8988T (cell line): ENCODE data around the gene TMEM61.
"Not testable (repeated sequence)": the region's sequence is repeated elsewhere in the genome, so short reads cannot be mapped to it uniquely, and the experiment has no call there.

Experiments
- DNase-seq: peaks from one replicate; pipeline ENCODE4 v3.0.0; 2011

TMEM61 gene

DNA sequence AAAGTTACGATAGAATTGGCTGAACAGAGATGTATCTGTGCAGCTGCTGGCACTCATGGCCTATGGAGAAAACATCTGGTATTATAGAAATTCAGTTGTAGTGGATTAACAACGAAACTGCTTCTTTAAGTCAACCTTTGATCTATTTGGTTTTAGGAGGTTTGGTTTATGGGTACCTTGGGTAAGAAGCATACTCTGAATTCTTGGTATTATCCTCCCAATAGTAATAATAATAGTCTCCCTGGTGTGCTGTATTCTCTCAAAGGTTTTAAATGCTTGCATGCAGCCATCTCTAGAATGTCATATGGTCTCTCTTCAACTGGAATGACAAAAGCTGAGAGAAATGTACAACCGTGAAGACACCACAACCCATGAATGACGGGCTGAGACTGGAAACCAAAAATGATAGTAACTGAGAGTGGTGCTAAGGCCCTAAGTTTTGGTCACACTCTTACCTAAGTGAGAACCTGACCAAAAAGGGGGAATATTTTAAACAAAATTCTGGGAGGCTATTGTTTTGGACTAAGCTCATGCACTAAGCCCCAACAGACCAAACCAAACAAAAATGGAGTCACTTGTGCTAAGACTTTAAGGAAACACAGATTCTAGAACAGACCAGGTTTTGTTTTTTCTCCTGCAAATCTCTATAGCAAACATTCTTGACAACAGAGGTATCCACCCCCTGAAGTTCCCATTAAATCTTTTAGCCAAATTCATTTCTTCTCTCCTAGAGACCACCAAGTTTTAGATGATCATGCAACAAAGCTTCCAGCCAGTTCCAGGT is 17.6 kb upstream of the TMEM61 start:
- DNase-seq: no peak

DNA sequence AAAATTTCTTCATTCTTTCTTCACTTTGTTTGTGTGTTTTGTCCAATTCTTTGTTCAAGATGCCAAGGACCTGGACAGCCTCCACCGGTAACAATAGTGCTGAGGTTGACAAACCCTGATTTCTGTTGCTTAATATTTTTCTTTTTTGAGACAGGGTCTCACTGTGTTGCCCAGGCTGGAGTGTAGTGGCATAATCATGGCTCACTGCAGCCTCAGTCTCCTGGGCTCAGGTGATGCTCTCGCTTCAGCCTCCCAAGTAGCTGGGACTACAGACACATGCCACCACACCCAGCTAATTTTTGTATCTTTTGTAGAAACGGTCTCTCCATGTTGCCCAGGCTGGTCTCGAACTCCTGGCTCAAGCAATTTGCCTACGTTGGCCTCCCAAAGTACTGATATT is 16.6 kb upstream of the TMEM61 start:
- not testable (repeated sequence) for DNase-seq

- DNase-seq: no peak
These were observed 14.6 kb upstream of the TMEM61 start for GRCh38 chr1:54965624-54966340.

DNA sequence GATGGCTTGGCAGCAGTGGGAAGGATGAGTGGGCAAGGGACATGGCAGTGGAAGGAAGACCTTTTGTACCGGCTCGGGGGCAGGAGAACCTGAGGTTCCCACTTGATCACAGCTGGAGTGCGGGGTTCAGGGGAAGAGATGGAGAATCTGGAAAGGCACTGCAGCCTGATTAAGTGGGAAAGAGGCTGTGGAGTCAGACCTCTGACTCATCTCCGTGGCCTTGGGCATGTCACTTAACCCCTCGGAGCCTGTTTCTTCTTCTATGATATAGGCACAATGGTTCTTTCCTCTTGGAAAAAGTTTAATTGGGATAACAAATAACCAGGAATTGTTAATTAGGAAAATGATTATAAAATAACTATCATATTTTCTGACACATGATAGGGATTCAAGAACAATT is 13.1 kb upstream of the TMEM61 start:
- DNase-seq: no peak

DNA sequence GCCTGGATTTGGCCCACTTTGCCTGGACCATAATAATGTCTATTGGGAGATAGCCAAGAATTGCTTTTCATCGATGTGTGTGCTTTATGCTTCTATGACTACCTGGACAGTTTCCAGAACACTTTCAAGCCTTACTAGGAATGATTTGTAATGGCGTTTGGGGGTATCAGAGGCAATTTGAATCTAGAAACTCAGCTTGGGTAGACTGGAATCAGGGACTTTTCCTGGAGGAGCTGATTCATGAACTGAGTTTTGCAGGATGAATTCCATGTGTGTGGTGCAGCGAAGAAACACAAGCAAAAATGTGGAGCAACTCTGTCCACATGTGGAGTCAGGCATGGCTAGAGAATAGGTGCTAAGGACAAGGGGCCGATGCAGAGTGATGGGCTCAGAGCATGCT is 11.9 kb upstream of the TMEM61 start:
- no peak for DNase-seq

DNA sequence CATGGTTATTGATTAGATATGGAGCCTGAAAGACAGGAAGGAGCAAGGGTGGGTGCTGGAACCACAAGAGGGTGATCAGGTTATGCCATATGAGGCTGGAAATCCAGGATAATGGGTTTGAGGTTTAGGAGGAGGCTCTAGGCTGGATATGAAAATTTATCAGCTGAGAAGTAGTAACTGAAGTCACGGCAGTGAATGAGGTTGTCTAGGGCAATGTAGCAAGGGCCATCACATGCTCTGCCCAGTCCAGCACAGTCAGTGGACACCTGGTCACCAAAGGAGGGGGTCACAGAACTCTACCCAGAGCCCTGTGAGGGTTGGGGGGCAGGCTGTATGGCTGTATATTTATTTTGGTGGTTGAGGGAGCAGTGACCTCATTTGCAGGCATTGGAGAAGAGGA is 10.5 kb upstream of the TMEM61 start:
- DNase-seq: no peak

- DNase-seq: no peak
These were observed 9.5 kb upstream of the TMEM61 start for GRCh38 chr1:54970901-54971300.

DNA sequence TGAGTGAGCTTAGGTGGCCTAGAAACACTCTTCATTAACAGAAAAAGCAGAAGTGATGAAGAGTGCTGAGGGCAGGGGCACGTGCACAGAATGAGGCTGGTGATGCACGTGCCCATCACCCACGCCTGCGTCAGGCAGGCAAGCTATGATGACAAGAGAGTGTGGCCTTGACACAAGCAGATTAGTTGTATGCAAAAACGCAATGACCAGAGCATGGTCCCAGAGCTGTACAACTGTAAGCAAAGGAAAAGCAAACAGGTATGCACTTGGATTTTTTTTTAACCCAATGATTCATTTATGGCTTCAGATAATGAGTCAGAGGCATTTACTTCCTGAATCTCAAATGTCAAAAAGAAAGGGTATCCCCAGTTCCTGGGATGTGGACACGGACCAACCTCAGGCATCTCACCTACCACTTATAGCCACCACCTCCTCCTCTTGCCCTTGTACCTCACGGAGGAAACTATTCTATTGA is 9.1 kb upstream of the TMEM61 start:
- no peak for DNase-seq

- no peak for DNase-seq
These were observed 8.0 kb upstream of the TMEM61 start for GRCh38 chr1:54972436-54972835.

GRCh38 chr1:54973205-54973921 is 7.1 kb upstream of the TMEM61 start:
- DNase-seq: no peak

DNA sequence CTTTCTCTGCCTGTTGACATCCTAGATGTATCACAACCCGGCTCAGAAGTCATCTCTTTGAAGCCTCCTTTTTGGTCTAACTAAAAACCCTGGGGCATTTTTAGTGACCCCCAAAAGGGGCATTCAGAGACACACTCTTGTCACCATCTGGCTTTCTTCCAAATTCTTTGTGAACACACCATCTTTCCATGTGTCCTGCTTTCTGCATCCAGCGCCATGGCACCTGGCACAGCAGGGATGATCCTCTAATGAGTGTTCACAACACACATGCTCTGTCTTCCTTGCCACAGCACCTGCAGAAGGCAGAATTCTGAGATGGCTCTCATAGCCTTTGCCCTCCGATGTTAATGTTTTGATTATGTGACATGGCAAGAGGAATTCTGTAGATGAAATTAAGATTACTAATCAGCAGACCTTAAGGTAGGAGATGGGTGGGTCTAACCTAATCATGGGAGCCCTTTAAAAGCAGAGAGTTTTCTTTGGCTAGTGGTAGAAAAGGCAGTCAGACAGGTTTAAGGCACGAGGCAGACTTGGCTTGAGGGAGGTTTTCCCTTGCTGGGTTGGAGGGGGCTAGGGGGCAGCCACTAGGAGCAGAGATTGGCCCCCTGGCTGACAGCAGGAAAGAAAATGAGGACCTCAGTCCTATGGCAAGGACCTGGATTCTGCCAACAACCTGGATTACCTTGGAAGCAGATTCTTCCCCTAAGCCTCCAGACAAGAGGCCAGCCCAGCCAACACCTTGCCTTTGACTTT is 4.9 kb upstream of the TMEM61 start:
- no peak for DNase-seq

- no peak for DNase-seq
These were observed 3.7 kb upstream of the TMEM61 start for GRCh38 chr1:54976747-54977146.

GRCh38 chr1:54977533-54978297 is 2.7 kb upstream of the TMEM61 start:
- no peak for DNase-seq

DNA sequence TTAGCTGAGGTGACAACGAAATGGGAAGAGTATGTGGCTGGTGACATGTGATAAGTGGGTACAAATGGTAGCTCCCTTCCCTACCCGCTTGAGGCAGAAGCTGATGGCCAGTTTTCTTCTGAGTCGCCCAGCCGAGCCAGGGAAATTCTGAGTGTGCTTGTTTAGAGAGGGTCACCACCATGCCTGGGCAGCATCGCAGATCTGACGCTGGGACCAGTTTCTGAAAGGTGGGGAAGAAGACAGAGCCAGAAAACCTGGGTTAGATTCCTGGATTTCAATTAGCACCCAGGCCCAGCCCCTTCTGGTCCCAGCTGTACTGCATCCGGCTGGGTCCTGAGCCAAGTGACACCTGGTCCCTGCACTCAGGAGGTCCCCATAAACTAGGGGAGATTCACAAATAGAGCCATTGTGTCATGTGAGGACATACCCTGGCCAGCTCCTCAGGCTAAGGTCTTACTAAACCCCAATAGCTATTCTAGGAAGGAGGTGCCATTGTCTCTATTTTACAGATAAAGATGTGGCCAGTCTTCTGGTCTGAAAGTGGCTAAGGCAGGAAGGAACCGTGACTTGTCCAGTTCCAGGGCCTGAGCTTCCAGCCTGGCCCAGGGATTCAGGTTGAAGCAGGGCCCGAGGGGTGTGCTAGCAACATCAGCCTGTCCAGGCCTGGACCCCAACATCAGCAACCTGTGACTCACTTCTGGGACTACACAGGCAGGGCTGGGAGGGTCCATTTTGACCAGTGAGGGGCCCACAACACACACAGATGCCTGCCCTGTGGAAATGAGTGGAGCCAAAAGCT is 1.7 kb upstream of the TMEM61 start:
- DNase-seq: no peak

- no peak for DNase-seq
These were observed 1.0 kb upstream of the TMEM61 start for GRCh38 chr1:54979327-54979891.

GRCh38 chr1:54980046-54980527 is 341 bp upstream of the TMEM61 start:
- no peak for DNase-seq

DNA sequence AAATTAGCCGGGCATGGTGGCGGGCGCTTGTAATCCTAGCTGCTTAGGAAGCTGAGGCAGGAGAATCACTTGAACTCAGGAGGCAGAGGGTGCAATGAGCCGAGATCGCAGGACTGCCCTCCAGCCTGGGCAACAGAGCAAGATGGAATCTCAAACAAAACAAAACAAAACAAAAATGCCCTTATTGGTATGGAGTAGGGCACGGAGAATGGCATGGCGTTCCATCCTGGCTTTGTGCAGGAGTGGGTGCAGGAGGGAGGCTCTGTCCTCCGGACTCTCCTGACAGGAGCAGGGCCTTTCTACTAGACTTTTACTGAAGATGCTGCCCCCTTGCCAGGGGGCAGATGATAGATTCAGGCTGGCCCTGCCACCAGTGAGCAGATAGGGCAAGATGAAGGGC is 1.0 kb downstream of the TMEM61 start:
- no peak for DNase-seq

GRCh38 chr1:54982739-54983138 is 2.3 kb downstream of the TMEM61 start:
- DNase-seq: no peak

DNA sequence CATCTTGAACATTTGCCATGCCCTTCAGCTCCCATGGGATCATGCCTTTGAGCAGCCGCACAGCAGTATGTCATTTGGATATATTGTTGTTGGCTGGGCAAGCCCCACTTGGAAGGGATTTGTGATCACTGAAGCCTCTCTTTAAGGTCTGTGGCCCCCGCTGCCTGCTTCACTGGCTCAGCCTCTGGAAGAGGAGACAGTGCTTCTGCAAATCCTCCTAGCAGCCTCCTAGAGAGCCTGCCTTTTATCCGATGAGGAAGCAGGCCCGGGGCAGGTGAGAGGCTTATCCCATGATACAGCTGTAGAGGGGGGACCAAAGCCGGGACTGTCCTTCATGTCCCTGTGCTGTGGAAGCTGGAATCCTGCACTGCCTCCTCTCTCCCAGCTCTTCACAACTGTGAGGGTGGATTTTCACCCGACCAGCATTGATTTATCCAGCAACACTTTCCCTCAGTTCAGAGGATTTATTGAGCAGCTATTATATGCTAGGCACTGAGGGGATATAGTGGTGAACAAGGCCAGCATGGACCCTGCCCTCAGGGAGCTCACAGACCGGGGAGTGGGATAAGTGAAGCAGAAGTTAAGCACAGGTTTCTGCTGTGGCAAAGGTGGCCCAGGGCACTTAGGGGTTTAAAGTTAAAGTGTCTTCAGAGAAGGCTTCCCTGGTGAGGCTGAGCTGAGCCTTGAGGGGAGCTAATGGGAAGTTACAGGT is 3.9 kb downstream of the TMEM61 start:
- no peak for DNase-seq

DNA sequence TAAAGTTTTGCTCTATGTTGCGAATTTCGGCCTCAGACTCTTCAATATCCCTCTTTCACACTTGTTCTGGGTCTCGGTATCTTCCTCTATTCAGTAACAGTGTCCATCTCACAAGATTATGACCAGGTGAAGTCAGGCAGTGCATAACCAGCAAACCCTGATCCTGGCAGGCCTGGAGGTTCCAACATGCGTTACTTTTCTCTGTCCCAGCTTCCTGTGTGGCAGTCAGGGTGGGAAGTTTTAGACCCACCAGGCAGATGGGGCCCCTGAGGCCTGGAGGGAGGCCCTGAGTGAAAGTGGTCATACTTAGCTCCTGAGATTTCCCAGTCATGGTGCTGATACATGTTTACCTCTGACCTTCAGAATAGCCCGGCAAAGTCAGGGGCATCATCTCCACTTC is 5.1 kb downstream of the TMEM61 start:
- DNase-seq: no peak
